Muscle of leg (tissue), 11 donors: ENCODE results near the gene ADIPOR2. TPM values are rescaled to one million over a fixed set of nuclear protein-coding genes. Genes with fewer than 3 reads are reported as not detected.
"Not testable (repeated sequence)": the region's sequence is repeated elsewhere in the genome, so short reads cannot be mapped to it uniquely, and the experiment has no call there.

Source experiments
- DNase-seq: peaks from one replicate; pipeline ENCODE4 v3.0.0; 2013
- H3K27ac ChIP-seq: one replicate; pipeline ENCODE4 v1.5.1; 2013; ENCODE audit warnings: mild to moderate bottlenecking, low read length, control low read depth
- H3K27me3 ChIP-seq: one replicate; pipeline ENCODE4 v1.6.1; 2013; ENCODE audit warnings: low read length; ENCODE audit not compliant: control insufficient read depth, insufficient read depth
- H3K36me3 ChIP-seq: one replicate; pipeline ENCODE4 v1.6.1; 2013; ENCODE audit warnings: low read length; ENCODE audit not compliant: control insufficient read depth, insufficient read depth
- H3K4me1 ChIP-seq: one replicate; pipeline ENCODE4 v1.6.1; 2013; ENCODE audit warnings: low read length; ENCODE audit not compliant: control insufficient read depth, insufficient read depth
- H3K4me3 ChIP-seq: one replicate; pipeline ENCODE4 v1.5.1; 2013; ENCODE audit warnings: low read length, control low read depth
- H3K9me3 ChIP-seq: replicated peaks from 2 replicates; pipeline ENCODE4 v1.6.1; 2013; ENCODE audit warnings: low read depth, low read length; ENCODE audit not compliant: control insufficient read depth
- WGBS: methylation state at CpG from one replicate; pipeline ENCODE4 v1.1.5; 2013; ENCODE audit warnings: missing lambda C conversion rate; ENCODE audit not compliant: insufficient coverage; 5-methylcytosine and 5-hydroxymethylcytosine counted together
- polyA plus RNA-seq, 8 donors: library from polyadenylated mRNA; unstranded; fragments of 120-200 nt; gene quantifications; one replicate each; pipeline versions ENCODE4 v1.2.1 to v1.2.3, GENCODE V29; 2013; ENCODE audit warnings: inconsistent platforms in 1 of 8, low replicate concordance in 1 of 8; ENCODE audit not compliant: insufficient read length in 8 of 8, insufficient read depth in 1 of 8
- total RNA-seq: library from RNA; stranded (reverse); fragments of 120-200 nt; gene quantifications from one replicate; pipeline ENCODE4 v1.2.4, GENCODE V29; 2013

ADIPOR2 gene
- total and polyA plus RNA-seq, 9 donors, result 18.4 to 30.0 (median 25.1) TPM

DNA sequence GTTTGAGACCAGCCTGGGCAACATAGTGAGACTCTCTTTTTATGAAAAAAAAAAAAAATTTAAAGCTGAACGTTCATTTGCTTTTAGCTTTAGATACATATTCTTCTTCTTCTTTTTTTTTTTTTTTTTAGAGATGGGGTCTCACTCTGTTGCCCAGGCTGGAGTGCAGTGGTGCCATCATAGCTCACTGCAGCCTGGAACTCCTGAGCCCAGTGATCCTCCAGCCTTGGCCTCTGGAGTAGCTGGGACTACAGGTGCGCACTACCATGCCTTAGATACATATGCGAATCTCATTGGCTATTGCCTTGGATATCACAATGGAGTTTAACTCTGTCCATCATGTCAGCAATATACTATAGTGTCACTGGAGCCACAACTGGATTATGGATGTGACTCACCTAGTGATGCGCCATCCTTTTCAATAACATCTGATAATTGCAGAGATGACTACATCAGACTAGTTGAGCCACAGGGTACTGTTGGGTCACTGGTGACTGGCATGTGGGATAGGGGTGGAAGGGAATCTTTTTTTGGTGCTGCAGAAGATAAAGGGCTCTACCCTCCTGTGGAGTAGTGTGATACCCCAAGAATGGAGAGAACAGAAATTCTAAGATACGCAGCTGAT is 2.7 kb upstream of the ADIPOR2 start:
- Histone ChIP-seq H3K27me3 (no peaks in the 10 kb centered on the region), H3K9me3 (no peaks in the 10 kb centered on the region), H3K4me1 (peaks cover 2% of the 10 kb centered on the region), H3K36me3 (no peaks in the 10 kb centered on the region), H3K27ac (no peak overlapping the region), H3K4me3 (no peak overlapping the region)
- 92% methylated on average over 3 of the region's 5 CpGs for WGBS
- DNase-seq, result no peak

DNA sequence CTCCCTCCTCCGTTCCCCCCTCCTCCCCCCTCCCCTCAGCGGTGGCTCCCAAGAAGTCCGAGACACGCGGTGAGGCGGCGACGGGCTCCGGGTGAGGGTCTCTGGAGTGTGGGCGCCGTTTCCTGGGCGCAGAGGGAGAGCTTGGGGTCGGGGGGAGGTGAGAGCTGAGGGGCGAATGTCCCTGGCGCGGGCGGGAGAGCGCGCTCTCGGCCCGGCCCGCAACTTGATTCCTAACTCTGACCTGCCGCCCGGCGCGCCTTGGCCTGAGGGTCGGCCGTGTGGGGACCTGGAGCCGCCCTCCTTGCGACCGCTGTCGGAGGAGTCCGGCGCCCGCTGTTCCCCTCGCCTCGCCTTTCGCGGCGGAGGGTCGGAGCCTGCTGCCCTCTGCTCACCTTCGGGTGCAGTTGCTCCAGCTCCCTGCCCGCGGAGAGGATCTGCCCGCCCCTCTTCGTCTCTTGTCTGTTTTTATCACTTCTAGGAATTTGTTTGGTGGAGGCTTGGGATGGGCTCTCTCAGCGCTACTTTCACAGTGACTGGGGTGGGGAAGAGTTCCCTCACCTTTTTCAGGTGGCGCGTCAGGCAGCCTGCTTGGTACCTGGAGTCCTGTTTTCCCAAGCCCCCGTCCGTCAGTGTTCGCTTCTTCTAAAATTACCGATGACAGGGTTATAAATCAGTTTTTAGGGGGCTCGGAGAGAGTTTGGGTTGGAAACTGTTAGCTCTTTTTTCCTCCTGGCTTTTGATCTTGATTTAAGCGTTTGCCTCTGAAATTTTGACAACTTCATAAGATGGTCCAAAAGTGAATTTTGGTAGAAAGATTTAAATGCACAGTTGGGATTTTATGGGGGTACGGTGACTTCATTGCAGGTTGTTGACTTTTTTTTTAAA is 495 bp downstream of the ADIPOR2 start:
- H3K27ac ChIP-seq, result peak overlapping the region; percentile 95
- peaks cover 2% of the 10 kb centered on the region for H3K4me1 ChIP-seq
- WGBS, result under 1% methylated on average over 38 of the region's 56 CpGs
- no peaks in the 10 kb centered on the region for H3K36me3 ChIP-seq
- peak; percentile 9 for DNase-seq
- no peaks in the 10 kb centered on the region for H3K9me3 ChIP-seq
- peak overlapping the region; percentile 93 for H3K4me3 ChIP-seq
- H3K27me3 ChIP-seq, result no peaks in the 10 kb centered on the region

DNA sequence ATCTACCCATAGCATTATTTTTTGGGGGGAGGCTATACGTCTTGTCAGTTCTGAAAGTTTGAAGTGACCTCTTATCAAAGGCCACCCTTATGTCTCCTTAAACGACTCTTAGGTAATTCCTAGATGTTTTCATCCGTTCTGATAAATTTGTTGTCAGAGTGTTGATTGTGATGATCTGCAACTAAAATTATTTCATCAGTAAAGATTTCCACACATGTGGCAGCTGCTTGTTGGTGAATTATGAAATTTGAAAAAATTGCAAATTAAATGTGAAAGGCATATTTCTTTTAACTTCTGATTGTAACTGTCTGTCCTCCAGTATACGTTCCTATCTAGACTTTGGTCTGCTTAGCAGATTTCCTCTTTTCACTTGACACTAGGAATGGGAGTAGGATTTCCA is 1.4 kb downstream of the ADIPOR2 start:
- Histone ChIP-seq H3K4me1 (peaks cover 2% of the 10 kb centered on the region), H3K27me3 (no peaks in the 10 kb centered on the region), H3K27ac (no peak overlapping the region), H3K36me3 (no peaks in the 10 kb centered on the region), H3K9me3 (no peaks in the 10 kb centered on the region), H3K4me3 (no peak overlapping the region)
- DNase-seq, result no peak
- WGBS, result no CpG with 5 or more reads among the region's 4 CpGs

DNA sequence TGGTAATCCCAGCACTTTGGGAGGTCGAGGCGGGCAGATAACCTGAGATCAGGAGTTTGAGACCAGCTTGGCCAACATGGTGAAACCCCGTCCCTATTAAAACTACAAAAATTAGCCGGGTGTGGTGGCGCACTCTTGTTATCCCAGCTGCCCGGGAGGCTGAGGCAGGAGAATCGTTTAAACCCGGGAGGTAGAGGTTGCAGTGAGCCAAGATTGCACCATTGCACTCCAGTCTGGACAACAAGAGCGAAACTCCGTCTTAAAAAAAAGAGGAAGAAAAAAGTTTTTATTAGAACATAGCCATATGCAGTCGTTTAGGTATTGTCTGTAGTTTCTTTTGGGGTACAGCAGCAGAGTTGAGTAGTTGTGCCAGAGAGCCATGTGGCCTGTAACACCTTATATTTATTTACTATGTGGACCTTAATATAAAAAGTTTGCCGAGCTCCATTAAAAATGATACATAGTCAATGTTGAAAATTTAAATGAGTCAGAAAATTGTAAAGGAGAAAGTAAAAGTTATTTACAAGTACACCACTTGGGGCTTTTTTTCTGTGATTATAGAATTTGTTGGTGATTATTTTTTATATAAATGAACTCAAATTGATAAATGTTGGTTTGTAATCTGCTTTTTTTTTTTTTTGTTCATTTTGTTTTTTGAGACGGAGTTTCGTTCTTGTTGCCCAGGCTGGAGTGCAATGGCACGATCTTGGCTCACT is 2.2 kb downstream of the ADIPOR2 start:
- no peaks in the 10 kb centered on the region for H3K27me3 ChIP-seq
- no peaks in the 10 kb centered on the region for H3K9me3 ChIP-seq
- WGBS, result 94% methylated on average over 7 of the region's 15 CpGs
- peaks cover 2% of the 10 kb centered on the region for H3K4me1 ChIP-seq
- DNase-seq, result no peak
- no peaks in the 10 kb centered on the region for H3K36me3 ChIP-seq
- H3K4me3 ChIP-seq, result no peak overlapping the region
- no peak overlapping the region for H3K27ac ChIP-seq

DNA sequence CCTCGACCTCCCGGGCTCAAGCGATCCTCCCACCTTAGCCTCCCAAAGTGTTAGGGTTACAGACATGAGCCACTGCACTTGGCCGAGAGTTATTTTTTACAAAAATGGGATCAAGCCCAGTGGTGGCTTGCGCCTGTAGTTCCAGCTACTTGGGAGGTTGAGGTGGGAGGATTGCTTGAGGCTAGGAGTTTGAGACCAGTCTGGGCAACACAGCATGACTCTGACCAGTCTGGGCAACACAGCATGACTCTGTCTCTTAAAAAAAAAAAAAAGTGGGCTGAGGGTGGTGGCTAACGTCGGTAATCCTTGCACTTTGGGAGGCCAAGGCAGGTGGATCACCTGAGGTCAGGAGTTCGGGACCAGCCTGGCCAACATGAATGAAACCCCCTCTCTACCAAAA is 4.2 kb downstream of the ADIPOR2 start:
- H3K27ac ChIP-seq, H3K4me1 ChIP-seq, DNase-seq, H3K4me3 ChIP-seq, H3K9me3 ChIP-seq, H3K27me3 ChIP-seq, H3K36me3 ChIP-seq: not testable (repeated sequence)
- 100% methylated on average over 5 of the region's 8 CpGs for WGBS

DNA sequence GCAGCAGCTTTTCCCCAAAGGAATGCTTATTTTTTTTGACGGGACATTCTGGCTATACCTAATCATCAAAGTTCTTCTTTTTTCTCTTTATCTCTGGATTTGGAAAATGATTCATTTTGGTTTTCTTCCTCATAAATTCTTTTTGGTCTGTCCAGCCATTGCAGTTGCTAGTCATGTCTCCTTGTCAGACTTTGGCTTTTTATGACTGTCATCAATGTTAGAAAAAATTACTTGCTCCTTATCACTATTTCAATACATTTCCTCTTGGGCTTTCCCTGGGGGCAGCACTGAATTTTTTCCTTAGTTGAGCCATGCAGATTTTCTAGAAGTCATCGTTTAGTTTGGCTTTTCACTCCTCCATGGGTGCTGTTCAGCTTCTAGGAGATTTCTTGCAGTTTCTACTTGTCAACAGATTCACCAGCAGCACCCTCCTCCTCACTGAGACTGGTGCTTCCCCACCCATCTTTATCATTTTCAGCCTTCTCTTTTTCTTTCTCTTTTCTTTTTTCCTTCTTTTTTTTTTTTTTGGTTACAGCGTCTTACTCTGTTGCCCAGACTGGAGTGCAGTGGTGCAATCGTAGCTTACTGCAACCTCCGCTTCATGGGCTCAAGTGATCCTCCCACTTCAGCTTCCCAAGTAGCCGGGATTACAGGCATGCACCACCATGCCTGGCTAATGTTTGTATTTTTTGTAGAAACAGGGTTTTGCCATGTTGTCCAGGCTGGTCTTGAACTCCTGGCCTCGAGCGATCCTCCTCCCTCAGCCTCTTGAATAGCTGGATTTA is 5.2 kb downstream of the ADIPOR2 start:
- H3K27me3 ChIP-seq, result no peaks in the 10 kb centered on the region
- no peaks in the 10 kb centered on the region for H3K36me3 ChIP-seq
- no peaks in the 10 kb centered on the region for H3K9me3 ChIP-seq
- no peak overlapping the region for H3K27ac ChIP-seq
- H3K4me1 ChIP-seq, result no peaks in the 10 kb centered on the region
- 75% methylated on average over 3 of the region's 8 CpGs for WGBS
- DNase-seq, result no peak
- no peak overlapping the region for H3K4me3 ChIP-seq

DNA sequence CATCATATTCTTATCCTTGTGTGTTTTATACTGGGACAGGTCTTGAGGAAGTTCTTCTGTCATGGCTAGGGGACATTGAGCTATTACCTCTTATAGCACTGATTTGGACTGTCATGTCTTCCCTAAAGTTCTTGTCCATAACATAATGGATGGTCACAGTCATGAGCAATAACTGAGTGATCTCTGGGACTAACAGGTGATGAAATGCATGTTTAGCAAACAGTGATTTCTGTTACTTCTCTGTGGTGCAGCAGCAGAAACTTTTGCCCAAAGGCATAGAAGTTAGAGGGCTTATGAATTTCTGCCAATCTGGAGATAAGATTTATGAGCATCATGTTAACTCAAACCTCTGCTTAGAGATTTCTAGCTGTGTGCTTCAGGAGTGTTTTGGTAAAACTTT is 5.9 kb downstream of the ADIPOR2 start:
- H3K27ac ChIP-seq, result no peak overlapping the region
- no peaks in the 10 kb centered on the region for H3K4me1 ChIP-seq
- H3K4me3 ChIP-seq, result no peak overlapping the region
- no peak for DNase-seq
- H3K36me3 ChIP-seq, result no peaks in the 10 kb centered on the region
- no peaks in the 10 kb centered on the region for H3K9me3 ChIP-seq
- H3K27me3 ChIP-seq, result no peaks in the 10 kb centered on the region

DNA sequence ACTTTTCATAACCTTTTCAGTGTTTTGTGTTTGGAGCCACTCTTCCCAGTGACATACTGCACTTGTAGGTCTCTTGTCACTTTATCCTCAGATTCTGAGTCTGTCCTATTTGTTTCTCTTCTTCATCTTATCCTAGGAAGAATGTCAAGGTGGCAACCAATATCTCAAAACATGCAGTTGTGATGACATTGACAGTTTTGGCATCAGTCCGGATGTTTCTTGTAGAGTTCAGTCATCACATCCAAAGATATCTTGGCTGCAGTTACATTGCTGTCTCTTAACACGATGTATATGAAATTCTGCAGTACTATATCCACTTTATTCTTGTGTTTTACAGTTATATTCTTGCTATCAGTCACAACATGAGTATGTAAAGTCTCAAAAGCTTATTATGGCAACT is 6.4 kb downstream of the ADIPOR2 start:
- H3K27me3 ChIP-seq, result no peaks in the 10 kb centered on the region
- no peak for DNase-seq
- no peak overlapping the region for H3K4me3 ChIP-seq
- no peaks in the 10 kb centered on the region for H3K4me1 ChIP-seq
- no peaks in the 10 kb centered on the region for H3K9me3 ChIP-seq
- no CpG with 5 or more reads among the region's 2 CpGs for WGBS
- H3K27ac ChIP-seq, result no peak overlapping the region
- H3K36me3 ChIP-seq, result no peaks in the 10 kb centered on the region

DNA sequence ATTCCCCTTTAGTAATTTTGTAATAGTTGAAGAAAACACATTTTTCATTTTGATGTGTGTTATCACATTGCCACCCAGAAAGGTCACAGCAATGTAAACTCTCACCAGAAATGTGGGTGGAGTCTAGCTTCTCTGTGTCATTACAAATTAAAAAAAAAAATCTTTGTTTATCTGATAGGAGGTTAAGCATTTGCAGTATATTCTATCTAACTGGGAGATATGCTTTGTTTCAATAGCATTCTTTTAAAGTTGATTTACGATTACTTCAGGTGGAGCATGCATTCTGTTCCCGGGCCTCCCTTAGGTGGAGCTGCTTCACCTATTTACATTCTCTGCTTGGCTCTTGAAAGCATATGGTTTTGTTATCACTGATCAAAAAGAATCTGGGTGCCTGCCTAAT is 7.8 kb downstream of the ADIPOR2 start:
- no peaks in the 10 kb centered on the region for H3K36me3 ChIP-seq
- H3K4me3 ChIP-seq, result no peak overlapping the region
- no peaks in the 10 kb centered on the region for H3K27me3 ChIP-seq
- H3K4me1 ChIP-seq, result no peaks in the 10 kb centered on the region
- DNase-seq, result no peak
- WGBS, result 100% methylated on average over 1 of the region's 2 CpGs
- H3K9me3 ChIP-seq, result no peaks in the 10 kb centered on the region
- no peak overlapping the region for H3K27ac ChIP-seq

DNA sequence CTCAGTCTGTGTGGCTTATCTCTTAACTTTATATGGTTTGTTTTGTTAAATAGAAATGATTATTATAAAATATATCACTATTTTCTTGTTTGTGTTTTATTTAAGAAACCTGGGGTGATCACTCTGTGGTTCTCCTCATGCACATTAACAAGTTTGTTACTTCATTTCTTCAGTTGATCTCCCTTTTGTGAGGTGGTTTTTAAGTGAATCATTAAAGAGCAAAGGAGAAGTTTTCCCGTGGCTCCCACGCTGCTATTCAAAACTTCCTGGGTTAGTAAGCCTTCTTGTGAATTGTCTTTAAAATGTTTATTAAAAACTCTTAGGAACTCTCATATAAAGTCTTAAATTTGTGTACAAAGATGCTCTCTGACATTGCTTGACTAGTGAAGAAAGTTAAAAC is 11.8 kb downstream of the ADIPOR2 start:
- whole genome bisulfite sequencing, result no CpG with 5 or more reads among the region's 2 CpGs
- H3K27ac ChIP-seq, result no peak overlapping the region
- H3K27me3 ChIP-seq, result no peaks in the 10 kb centered on the region
- H3K4me1 ChIP-seq, result no peaks in the 10 kb centered on the region
- H3K36me3 ChIP-seq, result no peaks in the 10 kb centered on the region
- DNase-seq, result no peak
- H3K9me3 ChIP-seq, result no peaks in the 10 kb centered on the region
- no peak overlapping the region for H3K4me3 ChIP-seq
